DMS 273 (cell line): ENCODE results near the gene ATF6.
"Not testable (repeated sequence)": the region's sequence is repeated elsewhere in the genome, so short reads cannot be mapped to it uniquely, and the experiment has no call there.

Source experiments
- DNase-seq: peaks from one replicate; lab custom pipeline; 2025; ENCODE audit not compliant: unreplicated experiment; lab: John Stamatoyannopoulos, UW

ATF6 gene

GRCh38 chr1:161827786-161828185 is 61.7 kb downstream of the ATF6 start:
- no peak for DNase-seq

- not testable (repeated sequence) for DNase-seq
Observed at GRCh38 chr1:161832299-161832907, 66.3 kb downstream of the ATF6 start.

GRCh38 chr1:161834967-161835550 is 68.9 kb downstream of the ATF6 start:
- DNase-seq: no peak

GRCh38 chr1:161836018-161836417 is 69.9 kb downstream of the ATF6 start:
- no peak for DNase-seq

DNA sequence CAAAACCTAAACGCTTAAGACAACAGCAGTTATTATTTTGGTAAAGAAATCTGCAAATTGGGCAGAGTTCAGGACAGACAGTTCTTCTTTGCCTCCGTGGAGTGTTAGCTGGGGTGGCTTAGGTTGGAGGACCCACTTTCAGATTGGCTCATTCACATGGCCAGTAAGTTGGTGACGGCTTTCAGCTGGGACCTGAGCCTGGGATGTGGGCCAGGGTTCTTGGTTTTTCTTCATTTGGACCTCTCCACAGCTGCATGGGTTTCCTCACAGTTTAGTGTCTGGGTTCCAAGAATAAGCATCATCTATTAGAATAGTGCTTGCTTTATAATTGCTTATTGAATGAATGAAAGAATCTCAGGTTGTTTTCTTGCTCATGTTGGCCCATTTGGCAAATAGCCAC is 72.2 kb downstream of the ATF6 start:
- no peak for DNase-seq

- DNase-seq: no peak
Observed at GRCh38 chr1:161838885-161839284, 72.8 kb downstream of the ATF6 start.

DNA sequence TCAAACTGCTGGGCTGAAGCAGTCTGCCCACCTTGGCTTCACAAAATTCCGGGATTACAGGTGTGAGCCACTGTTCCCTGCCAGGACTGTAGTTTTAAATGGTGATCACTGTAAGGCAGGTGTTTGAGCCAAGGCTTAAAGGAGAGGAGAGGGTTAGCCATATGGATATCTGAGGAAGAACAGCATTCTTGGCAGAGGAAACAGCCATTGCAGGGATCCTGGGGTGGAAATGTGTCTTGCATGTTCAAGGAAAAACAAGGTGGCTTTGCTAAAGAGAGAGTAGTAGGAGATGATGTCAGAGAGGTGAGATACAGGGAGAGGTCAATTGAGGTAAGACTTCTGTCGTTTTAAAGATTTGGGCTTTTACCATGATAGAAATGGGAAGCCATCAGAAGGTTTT is 73.5 kb downstream of the ATF6 start:
- DNase-seq: peak; percentile 9

- no peak for DNase-seq
Observed at GRCh38 chr1:161840363-161840762, 74.2 kb downstream of the ATF6 start.

- no peak for DNase-seq
Observed at GRCh38 chr1:161843156-161843555, 77.0 kb downstream of the ATF6 start.

- DNase-seq: no peak
Observed at GRCh38 chr1:161844696-161845095, 78.6 kb downstream of the ATF6 start.

- no peak for DNase-seq
Observed at GRCh38 chr1:161848676-161849075, 82.6 kb downstream of the ATF6 start.

DNA sequence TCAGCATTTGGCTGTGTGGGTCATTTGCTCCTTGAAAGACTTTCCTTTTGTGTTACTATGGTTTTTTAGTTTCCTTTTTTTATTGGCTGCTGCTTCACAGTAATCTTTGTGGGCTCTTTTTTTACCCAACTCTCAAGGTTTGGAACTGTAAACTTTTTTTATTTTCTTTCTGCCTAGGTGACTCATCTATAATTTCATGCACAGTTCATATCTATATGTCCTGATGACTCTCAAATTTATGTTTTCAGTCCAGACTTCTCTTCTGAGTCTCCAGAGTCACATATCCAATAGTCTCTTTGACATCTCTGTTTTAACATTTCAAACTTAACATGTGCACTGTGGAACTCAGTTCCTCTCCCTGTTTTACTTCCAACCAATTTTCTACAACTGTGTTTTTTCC is 83.4 kb downstream of the ATF6 start:
- DNase-seq: no peak

- no peak for DNase-seq
Observed at GRCh38 chr1:161855260-161855659, 89.1 kb downstream of the ATF6 start.

GRCh38 chr1:161858271-161858670 is 92.2 kb downstream of the ATF6 start:
- no peak for DNase-seq

DNA sequence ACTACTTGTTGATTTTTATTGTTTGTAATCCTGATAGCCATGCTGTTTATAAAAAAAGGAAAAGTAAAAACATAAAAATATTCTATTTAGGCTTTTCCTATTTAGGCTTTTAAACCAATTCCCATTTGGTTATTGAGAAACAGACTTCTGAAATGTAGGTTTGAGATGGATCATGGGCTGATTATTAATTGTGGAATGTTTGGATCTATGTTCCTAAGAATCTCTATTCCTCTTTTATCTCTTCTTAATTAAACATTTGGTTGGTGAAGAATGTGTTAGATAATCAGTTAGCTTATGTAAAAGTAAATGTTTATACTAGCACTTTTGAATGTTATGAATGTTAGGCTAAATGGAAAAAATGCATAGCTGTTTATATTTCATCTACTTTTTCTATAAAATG is 97.4 kb downstream of the ATF6 start:
- DNase-seq: no peak

- no peak for DNase-seq
Observed at GRCh38 chr1:161864577-161864976, 98.5 kb downstream of the ATF6 start.

DNA sequence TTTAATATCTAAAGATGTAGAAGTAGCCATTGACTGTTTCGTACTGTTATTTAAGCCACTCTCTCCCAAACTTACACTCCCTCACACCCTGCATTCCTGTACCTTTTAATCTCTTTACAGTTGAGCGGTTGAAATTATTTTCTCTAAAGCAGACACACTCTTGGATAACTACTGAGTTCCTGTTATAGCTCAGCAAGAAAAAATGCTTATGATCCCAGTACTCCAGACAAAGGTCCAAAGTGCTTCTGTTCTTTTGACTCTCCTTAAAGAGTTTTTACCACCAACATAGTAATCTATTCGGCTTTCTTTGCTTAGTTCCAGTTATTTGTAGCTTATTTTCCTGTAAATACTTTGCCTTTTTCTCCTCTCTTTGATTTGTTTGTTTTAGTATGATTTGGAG is 100.1 kb downstream of the ATF6 start:
- no peak for DNase-seq

- DNase-seq: no peak
Observed at GRCh38 chr1:161868832-161869231, 102.7 kb downstream of the ATF6 start.

DNA sequence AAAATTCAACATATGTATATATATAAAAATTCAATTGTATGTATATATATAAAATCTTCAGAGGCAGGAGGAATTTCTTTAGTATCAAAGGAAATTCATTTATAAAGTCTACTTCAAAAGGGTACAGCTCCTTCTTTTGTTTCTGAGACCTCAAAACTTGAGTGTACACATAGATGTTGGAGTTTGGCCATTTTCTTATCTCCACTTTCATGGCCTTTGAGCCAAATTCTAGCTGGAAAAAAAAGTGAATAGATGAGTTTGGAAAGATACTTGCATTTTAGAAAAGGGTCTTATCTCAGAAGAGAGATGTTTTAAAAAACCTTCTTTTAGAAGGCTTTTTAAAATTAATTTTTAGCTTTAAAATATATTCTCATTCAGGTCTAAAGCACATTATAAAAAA is 103.2 kb downstream of the ATF6 start:
- no peak for DNase-seq

- DNase-seq: no peak
Observed at GRCh38 chr1:161872506-161872905, 106.4 kb downstream of the ATF6 start.

- DNase-seq: no peak
Observed at GRCh38 chr1:161879261-161879660, 113.1 kb downstream of the ATF6 start.

DNA sequence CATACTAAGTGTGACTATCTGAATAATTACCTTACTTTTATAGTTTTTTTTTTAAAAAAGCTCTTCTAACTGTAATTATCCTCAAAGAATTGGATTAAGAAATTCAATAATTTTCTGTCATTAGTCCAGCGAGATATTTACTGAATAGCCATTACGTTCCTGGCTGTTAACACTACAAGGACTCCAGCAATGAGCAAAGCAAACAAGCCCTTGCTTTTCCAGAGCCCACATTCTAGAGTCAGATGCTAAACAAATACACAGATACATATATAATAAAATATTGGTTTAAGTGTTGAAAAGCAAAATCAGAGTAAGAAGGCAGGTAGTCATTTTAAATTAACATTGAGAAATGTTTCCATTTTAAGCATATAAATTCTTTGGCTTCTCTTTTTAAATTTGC is 118.4 kb downstream of the ATF6 start:
- no peak for DNase-seq

DNA sequence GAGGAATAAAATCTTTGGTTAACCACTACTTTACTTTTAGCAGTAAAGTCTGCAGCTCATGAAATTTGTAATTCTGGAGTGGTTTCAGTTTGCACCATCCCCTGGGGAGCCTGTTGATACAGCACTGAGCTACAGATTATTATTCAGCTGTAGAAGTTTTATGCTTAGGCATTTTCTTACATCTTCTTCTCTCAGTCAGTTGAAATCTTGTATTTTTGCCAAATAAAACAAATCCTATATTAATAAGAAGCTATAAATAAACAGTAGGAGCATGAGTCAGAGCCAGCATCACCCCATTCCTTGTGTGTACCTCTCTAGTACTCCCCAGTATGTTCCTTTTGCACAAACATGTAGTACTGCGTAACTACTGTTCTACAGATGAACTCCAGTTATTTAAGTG is 118.9 kb downstream of the ATF6 start:
- peak; percentile 26 for DNase-seq
